RWPE2 (cell line): ENCODE measurements around the gene TOMM34.

ENCODE experiments used
- ATAC-seq: fragments of 200-7000 bp; cut with Tn5 transposase; 3 replicates; pipeline ENCODE4 v1.9.1; 2021; ENCODE audit warnings: low read depth
- DNase-seq: peaks from one replicate; pipeline ENCODE4 v3.0.0-alpha.2; 2020; ENCODE audit warnings: low spot score
- H3K27ac ChIP-seq: fragments of 450-650 bp; 2 replicates; pipeline ENCODE4 v1.5.1; 2017; ENCODE audit warnings: mild to moderate bottlenecking; ENCODE audit not compliant: poor library complexity, severe bottlenecking
- H3K27me3 ChIP-seq: fragments of 250-450 bp; sonication (Bioruptor Pico); 2 replicates; pipeline ENCODE4 v1.5.1; 2021; ENCODE audit warnings: mild to moderate bottlenecking, moderate library complexity; ENCODE audit not compliant: insufficient read depth, poor library complexity, severe bottlenecking
- H3K36me3 ChIP-seq: fragments of 250-450 bp; sonication (Bioruptor Pico); 2 replicates; pipeline ENCODE4 v1.5.1; 2020; ENCODE audit warnings: low read depth, mild to moderate bottlenecking, moderate library complexity
- H3K4me1 ChIP-seq: fragments of 250-450 bp; sonication (Bioruptor Pico); 2 replicates; pipeline ENCODE4 v1.5.1; 2021; ENCODE audit warnings: mild to moderate bottlenecking, moderate library complexity; ENCODE audit not compliant: insufficient read depth, poor library complexity, severe bottlenecking
- H3K4me3 ChIP-seq: fragments of 250-450 bp; sonication (Bioruptor Pico); 2 replicates; pipeline ENCODE4 v1.5.1; 2021; ENCODE audit warnings: mild to moderate bottlenecking, moderate library complexity; ENCODE audit not compliant: severe bottlenecking
- H3K9me3 ChIP-seq: fragments of 250-450 bp; sonication (Bioruptor Pico); 2 replicates; pipeline ENCODE4 v1.5.1; 2021; ENCODE audit warnings: mild to moderate bottlenecking, moderate library complexity; ENCODE audit not compliant: severe bottlenecking
- TF ChIP-seq, protein P1 (sequence below): fragments of 450-650 bp; IDR thresholded peaks from one replicate; pipeline ENCODE4 v1.5.1; 2017; ENCODE audit warnings: mild to moderate bottlenecking, moderate library complexity; ENCODE audit not compliant: poor library complexity, severe bottlenecking

The TOMM34 gene

DNA sequence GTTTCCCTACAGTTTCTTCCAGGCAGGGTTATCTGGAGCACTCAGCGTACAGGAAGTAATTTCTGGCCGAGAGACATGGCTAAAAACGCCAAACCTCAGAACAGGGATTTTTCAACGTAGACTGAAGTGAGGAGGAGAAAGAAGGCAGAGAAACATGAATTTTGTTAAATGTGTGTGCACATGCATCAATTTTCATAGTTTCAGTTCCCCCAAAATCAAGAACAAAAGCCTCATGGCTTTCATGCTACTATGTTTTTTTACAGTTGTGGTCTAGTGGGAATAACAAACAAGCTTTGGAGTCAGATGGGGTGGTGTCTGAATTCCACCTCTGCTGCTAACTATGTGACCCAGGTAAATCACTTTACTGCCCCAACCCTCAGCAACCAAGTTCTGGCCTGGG is 4.9 kb downstream of the TOMM34 start:
- Histone ChIP-seq H3K4me1 (peaks cover 14% of the 10 kb centered on the region), H3K4me3 (no peak overlapping the region), H3K36me3 (peaks cover 81% of the 10 kb centered on the region), H3K27me3 (no peaks in the 10 kb centered on the region), H3K9me3 (no peaks in the 10 kb centered on the region), H3K27ac (no peak overlapping the region)
- DNase-seq (no peak), ATAC-seq (no peak)
- TF ChIP-seq, protein P1, sequence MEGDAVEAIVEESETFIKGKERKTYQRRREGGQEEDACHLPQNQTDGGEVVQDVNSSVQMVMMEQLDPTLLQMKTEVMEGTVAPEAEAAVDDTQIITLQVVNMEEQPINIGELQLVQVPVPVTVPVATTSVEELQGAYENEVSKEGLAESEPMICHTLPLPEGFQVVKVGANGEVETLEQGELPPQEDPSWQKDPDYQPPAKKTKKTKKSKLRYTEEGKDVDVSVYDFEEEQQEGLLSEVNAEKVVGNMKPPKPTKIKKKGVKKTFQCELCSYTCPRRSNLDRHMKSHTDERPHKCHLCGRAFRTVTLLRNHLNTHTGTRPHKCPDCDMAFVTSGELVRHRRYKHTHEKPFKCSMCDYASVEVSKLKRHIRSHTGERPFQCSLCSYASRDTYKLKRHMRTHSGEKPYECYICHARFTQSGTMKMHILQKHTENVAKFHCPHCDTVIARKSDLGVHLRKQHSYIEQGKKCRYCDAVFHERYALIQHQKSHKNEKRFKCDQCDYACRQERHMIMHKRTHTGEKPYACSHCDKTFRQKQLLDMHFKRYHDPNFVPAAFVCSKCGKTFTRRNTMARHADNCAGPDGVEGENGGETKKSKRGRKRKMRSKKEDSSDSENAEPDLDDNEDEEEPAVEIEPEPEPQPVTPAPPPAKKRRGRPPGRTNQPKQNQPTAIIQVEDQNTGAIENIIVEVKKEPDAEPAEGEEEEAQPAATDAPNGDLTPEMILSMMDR = no peak

DNA sequence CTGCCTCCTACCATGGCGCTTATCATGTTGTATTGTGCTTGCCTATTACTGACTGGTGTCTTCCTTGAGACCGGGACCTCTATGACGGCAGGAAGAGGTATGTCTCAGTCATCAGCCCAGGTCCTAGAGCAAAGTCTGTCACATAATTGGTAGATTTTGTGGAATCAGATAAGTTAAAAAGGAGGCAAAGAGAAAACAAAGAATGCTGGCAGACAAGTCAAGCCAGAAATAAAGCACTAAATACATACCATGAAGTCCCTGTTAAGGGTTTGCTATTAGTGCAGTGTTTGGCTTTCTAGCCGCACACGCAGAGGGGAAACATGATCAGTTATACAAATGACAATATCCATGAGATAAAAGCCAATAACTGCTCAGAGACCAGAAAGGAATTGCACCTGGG is 6.0 kb downstream of the TOMM34 start:
- TF ChIP-seq, protein P1 = no peak
- Histone ChIP-seq H3K27ac (no peak overlapping the region), H3K4me1 (peaks cover 14% of the 10 kb centered on the region), H3K27me3 (no peaks in the 10 kb centered on the region), H3K36me3 (peaks cover 91% of the 10 kb centered on the region), H3K9me3 (no peaks in the 10 kb centered on the region), H3K4me3 (no peak overlapping the region)
- DNase-seq (no peak), ATAC-seq (no peak)

DNA sequence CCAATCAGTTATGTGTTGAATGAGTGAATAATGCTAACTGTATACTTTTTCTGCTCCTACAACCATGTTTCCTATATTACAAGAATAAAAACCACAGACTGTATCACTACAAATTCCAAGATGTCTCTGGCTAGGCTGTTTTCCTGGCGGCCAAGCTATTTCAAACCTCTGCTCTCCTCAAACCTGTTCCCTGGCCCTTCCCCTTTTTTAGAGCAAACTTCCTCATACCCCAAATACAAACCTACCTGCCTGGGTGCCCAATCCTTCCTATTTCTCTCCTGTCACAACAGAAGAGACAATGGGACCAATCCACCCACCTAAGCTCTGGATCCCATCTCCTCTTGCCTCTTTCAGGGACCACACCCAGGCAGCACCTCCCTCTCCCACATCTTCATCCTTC is 7.5 kb downstream of the TOMM34 start:
- peaks cover 97% of the 10 kb centered on the region for H3K36me3 ChIP-seq
- no peaks in the 10 kb centered on the region for H3K9me3 ChIP-seq
- TF ChIP-seq, protein P1 = no peak
- H3K27ac ChIP-seq = no peak overlapping the region
- peaks cover 4% of the 10 kb centered on the region for H3K4me1 ChIP-seq
- no peak overlapping the region for H3K4me3 ChIP-seq
- H3K27me3 ChIP-seq = no peaks in the 10 kb centered on the region
- ATAC-seq = no peak
- no peak for DNase-seq

DNA sequence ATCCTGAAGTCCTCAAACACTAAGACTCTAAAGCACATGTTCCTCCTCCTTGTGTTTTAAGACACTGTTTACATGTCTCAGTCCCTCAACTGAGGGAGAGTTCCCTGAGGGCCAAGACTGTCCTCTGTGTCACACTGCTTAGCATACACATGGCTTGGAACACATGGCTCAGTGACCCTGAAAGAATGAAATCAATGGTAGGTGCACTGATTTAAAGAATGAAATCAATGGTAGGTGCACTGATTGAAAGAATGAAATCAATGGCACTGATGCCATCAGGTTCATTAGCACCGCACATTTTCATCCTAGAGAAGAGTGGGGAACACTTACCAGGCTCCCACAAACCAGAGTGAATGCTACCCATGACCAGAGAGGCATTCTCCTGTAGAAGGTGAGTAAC is 9.8 kb downstream of the TOMM34 start:
- TF ChIP-seq, protein P1 = no peak
- Histone ChIP-seq H3K4me1 (no peaks in the 10 kb centered on the region), H3K27ac (no peak overlapping the region), H3K36me3 (peaks cover 100% of the 10 kb centered on the region), H3K4me3 (no peak overlapping the region), H3K9me3 (no peaks in the 10 kb centered on the region), H3K27me3 (no peaks in the 10 kb centered on the region)
- DNase-seq (no peak), ATAC-seq (no peak)

DNA sequence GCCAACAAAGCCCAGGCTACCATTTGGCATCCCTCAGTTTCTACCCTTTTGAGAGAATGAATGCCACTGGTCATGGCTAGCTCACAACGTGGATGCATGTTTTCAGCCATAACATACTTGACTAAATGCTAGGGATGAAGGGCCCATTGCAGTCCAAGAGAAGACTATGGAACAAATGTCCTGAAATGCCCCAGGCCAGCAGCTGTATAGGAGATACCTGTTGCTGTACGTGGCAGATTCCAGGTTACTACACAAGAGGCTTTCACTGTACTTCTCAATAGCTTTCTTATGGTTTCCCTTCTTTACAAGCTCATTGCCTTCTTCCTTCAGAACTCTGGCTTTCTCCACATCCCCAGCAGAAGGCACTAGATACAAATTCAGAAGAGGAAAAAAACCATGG is 11.7 kb downstream of the TOMM34 start:
- no peaks in the 10 kb centered on the region for H3K4me1 ChIP-seq
- no peak for ATAC-seq
- H3K27ac ChIP-seq = no peak overlapping the region
- H3K27me3 ChIP-seq = no peaks in the 10 kb centered on the region
- DNase-seq = no peak
- peaks cover 100% of the 10 kb centered on the region for H3K36me3 ChIP-seq
- H3K9me3 ChIP-seq = no peaks in the 10 kb centered on the region
- TF ChIP-seq, protein P1 = no peak
- no peak overlapping the region for H3K4me3 ChIP-seq
